ENCODE results near the gene NPS.

The NPS gene, protein sequence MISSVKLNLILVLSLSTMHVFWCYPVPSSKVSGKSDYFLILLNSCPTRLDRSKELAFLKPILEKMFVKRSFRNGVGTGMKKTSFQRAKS

DNA sequence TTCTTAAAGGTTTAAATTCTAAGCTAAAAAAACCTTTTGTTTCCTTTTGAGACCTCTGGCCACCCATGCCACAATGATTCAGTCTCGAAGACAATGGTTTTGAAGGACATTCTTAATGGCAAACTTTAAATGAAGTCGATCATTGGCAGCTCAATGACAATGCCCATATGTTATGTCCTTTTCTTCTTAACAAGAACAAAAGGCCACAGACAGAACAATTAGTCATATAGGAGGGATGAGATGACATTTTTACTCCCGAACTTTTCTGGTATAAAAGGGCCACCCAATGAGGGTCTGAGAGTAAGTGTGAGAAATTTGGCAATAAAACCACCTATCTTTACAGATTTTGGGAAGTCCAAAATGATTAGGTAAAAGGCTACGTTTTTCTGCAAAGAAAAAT lies at the start of gene NPS:
Gene NPS, plus strand, starts transcription at position 301 of the 400 bp plus-strand sequence. Its CDS starts 60 bp downstream, at position 361.
- DNase-seq: no peak

DNA sequence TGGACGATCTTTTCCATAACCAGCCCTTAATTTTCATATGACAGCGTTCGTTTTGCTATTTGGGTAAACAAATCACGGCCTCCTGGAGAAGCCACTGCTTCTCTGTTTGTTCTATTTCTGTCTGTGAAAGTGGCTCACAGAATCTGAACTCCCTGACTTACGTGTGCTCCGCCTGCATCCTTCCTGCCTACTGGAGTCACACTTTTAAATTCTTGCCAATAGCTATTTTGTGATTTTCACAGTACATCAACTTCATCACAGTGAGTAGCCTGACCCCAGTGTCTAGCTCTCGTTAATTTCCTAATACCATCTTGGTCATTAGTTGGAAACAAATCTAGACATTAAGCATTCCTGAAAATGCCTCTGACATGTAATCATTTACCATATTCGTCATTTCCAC lies 49.0 kb upstream of the NPS start:
- DNase-seq: no peak

DNA sequence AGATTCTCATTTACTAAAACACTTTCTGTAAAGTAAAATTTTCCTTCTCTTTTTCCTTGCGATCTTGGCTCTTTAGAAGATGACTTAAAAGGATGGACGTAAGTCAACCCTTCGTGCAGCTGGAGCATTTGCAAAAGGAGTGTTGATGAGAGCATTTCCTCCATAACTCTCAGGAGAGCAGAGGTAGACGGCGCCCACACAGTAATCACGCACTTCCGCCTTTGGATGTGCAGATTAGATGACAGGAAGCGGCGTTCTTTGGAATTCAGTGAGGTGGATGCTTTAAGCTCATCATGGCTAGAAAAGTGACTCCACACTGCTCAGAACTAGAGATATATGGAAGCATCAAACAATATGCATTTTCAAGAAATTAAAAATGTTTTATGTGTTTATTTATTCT lies 43.0 kb upstream of the NPS start:
- DNase-seq: no peak

DNA sequence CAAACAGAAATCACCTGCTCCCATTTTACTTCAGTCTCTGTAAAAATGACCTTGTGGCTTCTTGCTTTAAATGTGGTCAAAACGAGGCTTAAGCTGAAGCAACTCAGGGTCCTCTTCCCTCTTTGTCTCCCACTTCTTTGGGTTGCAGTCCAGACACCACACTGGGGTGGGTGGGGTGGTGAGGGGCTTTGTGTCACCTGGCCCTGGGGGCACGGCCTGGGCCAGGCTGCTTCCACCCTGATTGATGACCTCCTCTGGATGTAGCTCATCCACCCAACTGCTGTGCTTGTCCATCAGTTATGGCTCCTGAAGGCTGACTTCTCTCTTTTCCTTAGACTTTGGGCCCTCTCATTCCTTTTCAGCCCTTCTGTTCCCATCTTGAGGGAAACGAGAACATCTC lies 26.8 kb upstream of the NPS start:
- no peak for DNase-seq

DNA sequence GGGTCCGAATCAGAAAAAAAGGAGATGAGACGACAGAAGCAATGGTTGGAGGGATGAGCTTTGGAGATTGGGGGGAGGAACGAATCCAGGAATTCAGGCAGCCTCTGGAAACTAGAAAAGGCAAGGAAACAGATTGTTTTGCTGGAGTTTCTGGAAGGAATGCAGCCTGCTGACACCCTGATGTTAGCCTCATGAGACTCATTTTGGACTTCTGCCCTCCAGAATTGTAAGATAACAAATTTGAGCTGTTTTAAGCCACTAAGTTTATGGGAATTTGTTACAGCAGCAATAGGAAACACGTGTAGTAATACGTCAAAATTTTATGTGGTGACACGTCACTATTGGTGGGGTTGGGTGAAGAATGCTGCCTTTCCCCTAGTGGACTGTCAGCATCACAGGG lies 25.6 kb upstream of the NPS start:
- no peak for DNase-seq

DNA sequence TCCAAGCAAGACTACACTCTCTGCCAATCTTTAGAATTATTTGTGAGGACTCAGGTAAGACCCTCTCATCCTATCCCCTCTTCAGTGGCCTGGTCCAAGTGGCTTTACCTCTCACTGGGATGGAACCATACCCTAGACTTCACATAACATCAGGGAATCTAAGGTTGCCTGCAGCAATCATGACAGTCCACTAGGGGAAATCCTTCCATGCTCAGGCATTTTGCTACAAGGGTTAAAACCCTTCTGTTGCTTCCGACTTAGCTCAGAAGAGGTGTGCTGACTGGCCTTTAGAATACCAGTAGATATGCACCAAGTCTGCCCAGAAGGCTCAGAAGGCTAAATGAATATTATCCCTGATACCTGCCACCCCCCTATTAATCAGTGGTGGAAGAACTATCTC lies 24.9 kb upstream of the NPS start:
- DNase-seq: no peak

DNA sequence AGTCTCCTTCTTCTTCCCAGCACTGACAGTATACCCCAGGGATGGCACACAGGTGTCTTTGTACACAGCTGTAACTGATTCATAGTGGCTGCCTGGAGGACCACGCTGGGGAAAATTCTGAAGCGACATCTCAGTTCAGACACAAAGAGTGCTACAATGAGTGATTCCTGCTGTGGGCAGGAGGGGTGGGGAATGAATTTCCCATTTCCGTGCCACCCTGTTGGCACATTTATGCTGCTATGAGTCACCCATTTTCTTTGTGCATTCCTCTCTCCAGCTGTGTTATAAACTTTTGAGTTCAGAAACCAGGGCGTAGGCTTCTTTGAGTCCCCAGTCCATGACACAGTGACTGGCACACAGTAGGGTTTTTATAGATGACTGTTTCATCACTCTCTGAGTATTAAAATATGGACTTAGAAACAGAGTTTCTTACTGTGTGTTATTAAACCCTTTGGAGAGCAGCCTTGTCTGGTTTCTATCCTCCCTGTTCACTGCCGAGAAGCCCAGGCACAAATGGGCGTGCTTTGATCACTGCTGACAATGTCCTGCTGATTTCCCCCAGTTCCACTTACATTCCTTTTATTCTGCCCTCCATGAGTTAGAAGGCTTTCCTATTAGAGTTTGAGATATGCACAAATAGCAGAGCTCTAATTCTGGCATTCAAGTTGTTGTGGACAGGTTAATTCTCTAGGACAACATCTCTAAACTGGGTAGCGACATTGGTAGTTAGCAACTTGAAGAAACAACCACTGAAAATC lies 24.0 kb upstream of the NPS start:
- DNase-seq: no peak

DNA sequence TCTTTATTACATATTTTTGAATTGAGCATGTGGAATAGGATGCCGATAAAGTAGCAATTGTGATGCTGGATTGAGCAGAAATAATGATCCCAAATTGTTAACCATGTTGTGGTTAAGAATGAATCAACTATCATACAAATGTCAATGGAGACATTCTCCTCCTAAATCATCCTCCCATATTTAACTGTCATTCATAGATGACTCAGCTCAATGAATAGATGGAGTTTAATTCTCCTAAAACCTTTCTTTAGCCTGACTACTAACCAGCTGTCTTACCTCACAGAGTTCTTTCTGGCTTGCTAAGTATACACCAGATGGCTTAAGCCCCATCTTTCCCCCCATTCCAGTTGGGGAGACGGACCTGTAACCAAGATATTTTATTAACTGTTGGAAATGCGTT lies 23.4 kb upstream of the NPS start:
- no peak for DNase-seq

DNA sequence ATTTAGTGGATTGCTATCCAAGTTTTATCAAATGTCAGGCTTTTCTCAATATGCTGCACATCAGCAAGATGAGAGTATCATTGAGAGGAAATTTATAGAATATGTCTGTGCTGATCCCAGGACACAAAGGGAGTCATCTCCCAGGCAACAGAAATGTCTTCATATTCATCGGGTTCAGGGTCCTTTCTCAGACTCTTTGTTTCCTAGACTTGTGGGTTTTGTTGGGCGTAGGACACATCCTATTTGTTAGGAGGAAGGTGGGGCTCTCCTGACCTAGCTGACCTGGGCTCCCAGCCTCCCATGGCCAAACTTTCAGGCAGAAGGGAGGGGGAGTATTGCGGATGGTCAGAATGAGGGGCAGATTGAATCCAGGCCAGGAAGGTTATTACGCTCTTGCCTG lies 22.9 kb upstream of the NPS start:
- no peak for DNase-seq

DNA sequence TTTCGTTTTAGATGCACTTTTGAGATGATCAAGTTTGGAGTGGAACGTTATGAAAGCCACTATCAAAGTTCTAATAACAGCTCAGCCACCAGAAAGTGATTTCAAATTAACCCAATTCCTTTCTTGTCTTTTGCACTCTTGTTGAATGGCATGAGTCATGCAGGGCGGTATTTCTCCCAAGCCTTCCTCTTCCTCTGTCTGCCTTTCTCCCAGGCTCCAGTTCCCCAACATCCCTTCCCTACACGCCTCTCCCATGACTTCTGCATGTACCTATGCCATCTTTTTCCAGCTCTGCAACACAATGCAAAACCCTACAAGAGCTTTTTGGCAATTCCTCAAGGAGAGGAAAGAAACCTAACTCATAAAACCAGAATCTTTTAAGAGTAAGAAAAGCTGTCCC lies 21.8 kb upstream of the NPS start:
- no peak for DNase-seq

DNA sequence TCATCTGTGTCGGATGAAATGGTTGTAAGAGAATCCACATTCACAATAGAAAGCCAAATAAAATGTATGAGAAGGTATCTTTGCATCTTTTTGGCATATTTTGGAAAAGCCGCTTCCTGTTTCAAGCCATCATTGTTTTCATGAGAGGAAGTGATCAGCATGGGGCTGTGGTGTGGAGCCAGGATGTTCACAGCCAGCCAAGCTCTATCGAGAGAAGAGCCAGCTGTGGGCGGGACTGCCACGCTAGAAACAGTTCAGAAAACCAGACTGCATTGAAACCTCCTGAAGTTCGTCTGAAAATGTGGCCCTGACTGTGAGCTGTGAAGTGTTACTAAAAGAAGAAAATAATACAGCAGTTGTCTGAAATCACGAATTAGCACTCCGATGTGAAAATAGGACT lies 21.2 kb upstream of the NPS start:
- no peak for DNase-seq

DNA sequence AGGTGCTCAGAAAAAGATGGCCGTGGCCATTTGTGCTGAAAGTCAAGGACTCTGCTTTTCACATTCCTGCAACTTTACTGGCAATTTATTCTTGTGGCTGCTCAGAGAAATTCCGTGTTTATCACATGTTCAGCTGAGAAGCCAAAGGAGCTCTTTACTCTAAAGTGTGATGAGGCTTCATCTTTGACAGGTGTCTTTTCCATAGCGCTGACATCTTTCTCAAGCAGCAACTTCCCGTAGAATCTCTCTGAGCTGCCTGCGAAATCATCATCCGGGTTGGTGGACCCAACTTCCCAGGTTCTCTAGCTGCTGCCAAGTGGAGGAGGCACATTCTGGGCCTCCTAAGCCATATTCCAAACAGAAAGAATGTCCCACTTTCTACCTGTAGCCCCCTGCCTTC lies 16.9 kb upstream of the NPS start:
- no peak for DNase-seq

DNA sequence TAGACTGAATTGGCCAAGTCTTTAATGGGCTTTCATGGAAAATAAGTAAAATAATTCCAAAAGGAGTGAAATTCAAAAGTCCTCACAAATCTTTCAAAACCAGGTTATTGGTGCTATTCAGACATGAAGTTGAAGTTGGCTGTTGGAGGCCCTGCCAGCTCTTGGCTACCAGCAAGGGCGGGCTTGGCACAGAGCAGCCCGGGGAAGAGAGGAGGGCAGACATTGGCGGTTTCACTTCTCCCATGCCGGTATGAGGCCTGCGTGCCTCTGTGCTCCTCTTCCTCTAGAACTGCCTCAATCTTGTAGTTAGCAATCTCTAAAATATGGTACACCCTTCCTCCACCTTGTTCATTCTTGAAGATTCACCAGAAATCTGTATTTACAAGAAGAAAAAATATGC lies 16.4 kb upstream of the NPS start:
- DNase-seq: no peak

DNA sequence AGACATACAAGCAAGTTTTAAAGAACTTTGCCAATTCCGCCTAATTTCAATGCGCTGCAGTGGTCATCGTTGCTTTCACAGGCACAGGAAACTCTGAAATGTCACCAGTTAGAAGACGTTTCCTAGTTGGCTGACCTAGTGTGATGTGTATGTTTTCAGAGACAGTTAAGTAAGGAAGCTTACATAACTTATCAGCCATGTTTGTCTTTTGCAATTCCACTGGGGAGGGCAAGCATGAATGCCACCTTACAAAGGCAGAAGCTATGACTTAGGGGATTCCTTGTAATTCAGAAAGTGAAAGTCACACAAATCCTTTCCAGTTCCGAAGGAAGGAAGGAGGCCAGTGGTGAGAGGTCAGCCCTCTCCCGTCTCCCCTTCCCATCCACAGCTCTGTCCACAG lies 15.0 kb upstream of the NPS start:
- DNase-seq: no peak

DNA sequence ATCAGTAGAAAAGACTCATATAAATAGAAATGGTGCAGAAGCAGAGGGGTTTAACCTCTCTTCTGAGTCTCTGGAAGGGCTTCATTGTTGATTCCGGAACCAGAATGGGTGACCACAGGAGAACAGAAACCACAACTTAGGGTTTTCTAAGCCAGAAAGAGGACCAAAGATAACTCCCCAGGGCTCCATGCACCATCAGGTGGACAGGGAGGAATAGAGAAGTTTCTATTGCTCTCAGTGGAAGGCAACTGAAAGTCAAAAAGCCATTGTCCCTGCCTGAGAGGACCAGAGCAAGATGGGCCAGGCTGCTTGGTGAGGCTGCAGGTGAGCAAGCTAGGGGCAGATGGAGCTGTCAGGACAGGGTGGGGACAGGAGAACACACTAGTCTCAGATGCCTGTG lies 14.6 kb upstream of the NPS start:
- no peak for DNase-seq

DNA sequence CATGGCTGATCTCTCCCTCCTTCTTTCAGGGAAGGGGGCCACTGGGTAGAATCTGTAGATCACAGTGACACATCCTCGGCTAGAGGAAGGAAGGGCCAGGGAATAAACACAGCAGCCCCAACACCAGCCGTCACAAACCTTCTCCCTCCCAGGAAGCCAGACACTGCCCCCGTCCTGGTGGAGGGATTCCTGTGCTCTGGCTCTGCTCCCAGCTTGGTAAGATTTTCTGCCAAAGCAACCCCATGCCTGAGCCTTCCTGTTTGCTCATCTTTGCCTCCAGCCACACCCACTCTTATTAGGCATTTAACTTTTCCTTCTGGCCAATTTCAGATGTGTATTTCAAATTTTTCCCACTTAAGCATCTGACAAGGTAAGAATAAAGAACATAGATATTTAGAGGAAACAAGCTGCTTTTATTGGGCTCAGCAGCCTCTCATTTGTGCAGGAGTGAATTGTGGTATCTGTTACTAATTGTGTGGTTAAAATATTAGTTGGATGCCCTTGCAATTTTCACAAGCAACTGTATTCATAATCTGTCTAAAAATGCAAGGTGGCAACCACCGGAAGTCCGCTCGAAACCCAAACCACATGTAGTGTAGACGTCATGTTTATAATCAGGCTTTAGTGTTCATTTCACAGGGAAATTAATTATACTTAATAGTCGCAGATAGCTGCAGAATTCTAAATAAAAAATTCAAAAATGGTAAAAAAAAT lies 13.2 kb upstream of the NPS start:
- no peak for DNase-seq

DNA sequence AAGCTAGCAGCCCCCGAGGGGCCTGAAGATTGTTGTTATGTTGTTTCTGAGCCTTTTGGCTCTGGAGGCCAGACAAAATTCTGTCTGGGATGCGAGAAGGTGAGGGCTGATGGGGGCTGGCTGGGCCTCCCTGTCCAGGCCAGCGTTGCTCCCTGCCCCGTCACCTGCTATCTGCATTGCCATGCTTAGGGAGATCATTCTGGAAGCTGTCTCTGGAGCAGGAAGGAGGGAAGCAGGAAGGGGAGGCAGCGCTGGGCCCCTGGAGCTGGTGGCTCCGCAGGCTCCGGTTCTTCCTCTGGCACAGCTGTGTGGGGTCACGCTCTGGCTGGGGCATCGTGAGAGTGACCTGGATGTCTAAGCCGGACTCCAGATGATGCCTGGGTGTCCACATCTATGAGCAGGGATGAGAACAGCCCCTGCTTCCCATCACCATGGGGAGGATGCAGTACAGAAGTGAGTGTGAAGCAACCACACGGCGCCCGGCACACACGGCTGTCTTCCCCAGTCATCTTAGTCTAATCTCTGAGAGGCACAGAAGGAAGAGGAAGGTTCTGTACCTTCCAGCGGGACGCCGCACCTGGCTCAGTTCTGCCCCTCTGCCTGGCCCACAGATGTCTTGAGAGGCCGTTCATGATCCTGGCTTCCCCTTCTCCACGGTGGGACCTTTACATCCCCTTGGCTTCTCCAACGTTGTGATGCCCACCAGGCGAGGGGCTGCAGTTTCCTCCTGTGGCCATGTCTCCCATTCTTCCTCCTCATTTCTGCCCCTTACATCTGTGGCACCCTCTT lies 11.9 kb upstream of the NPS start:
- no peak for DNase-seq

DNA sequence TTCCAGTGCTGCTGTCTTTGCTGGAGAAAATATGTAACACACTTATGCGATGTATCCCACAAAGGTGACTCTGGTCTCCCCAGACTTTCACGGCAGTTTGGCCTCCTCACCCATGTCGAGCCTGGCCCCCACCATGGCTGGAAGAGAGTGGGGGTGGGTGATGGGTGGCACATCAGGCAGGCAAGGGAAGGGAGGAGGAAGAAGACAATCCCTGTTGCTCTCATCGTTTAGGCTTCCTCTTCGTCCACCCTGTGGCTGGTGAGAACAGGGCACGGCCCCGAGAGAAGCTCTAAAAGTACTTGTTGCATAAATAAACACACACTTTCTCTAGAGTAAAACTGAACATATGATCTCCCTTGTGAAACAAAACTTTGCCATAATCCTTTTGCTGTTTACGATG lies 11.2 kb upstream of the NPS start:
- DNase-seq: no peak

DNA sequence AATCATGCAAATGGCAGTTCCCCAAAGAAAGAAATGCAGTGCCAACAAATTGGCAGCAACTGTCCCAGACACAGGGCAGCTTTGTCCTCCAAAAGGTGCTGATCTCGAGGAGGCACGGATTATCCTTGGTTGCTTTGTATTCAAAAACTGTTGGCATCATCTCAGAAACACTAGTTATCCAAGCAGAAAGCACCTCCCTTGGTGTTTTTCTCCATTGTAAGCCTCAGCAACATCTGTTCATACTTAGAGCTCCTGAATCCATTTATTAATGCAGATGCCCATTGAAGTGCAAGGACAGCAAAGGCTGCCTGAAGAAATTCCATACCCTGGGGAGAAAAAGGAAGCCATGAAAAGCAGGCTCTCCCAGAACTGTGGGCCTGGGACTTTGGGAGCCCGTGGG lies 1.1 kb upstream of the NPS start:
- no peak for DNase-seq

DNA sequence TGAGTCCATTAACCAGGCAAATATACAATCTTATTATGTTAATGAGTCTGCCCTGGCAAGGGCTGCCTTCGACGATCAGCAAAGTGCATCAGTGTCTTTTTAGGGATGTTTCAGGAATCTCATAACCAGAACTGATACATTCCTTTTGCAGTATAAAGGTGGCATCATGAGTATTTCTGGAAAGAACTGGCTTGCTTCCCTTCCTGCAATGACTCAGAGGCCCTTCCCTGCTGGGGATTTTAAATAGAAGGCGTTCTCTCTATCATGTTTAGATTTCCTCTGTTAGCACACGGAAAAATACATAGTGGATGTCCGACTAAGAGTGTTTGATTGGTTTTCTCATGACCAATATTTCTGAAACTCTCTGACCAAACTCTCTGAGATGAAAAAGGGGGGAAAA lies 1.8 kb downstream of the NPS start:
- no peak for DNase-seq

DNA sequence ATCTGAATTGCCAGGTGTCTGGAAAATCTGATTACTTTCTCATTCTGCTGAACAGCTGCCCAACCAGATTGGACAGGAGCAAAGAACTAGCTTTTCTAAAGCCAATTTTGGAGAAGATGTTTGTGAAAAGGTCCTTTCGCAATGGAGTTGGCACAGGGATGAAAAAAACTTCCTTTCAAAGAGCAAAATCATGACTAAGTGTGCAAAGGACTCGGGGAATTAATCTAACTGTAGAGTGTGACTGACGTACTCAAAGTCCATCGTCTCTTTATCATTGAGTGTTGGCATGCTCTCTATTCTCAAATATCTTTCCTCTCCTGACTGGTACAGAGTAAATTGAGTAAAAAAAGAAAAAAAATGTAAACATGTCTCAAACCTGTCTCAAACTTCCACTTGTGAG lies 3.3 kb downstream of the NPS start:
- DNase-seq: no peak

DNA sequence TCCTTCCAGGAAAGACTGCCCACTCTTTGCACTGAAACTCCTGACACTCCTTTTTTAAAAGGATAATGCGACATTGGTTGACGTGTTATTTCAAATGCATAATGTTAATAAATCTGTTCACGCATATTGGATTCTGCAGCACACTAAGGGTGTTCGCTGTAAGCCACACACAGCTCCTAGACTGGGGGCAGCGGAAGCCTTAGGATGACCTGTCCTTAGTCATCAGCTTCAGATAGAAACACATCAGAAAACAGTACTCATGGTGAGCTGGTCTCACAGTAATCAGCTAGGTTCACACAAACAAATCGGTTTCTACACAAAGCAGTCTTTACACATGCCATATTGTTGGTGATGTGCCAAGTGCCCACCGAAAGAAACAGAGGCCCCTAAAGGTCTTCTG lies 4.3 kb downstream of the NPS start:
- DNase-seq: no peak

DNA sequence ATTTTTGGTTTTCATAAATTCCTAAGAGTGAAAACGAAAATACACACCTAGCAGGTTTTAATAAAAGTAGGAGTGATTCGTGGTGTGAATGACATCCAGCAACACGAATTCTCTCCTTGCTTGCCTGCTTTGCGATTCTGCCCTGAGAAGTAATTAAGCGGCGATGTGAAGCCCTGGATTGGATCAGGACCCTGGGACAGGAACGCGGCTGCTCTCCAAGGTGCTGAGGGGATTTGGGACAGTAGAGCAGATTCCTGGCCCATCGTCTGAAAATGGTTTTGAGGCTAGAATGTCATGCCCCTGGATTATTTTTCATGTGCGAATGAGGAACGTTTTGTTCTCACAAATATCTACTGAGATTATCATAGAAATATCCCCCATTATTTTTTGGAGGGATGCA lies 7.8 kb downstream of the NPS start:
- no peak for DNase-seq

DNA sequence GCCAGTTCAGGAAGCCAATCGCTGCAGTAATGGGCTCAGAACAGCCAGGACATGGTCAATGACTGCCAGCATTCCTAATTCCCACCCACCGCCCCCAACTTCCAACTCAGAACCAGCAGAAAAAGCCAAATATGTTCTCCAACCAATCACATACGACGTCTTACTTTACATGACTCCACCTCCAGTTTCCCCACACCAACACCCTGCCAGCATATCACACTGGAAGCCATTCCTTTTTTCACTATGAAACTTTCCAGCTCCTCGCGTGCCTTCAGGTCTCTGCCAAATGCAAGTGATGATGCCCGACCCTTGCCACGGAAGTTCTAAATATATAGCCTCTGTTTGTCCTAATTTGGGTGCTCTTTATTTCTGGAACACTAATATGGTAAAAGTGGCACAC lies 12.5 kb downstream of the NPS start:
- DNase-seq: no peak
